ENCODE results near the gene HEXB. TPM values are rescaled to one million over a fixed set of nuclear protein-coding genes. Genes with fewer than 3 reads are reported as not detected.

Gene HEXB
- total and polyA plus RNA-seq, 2 donors: 104 to 111 TPM

DNA sequence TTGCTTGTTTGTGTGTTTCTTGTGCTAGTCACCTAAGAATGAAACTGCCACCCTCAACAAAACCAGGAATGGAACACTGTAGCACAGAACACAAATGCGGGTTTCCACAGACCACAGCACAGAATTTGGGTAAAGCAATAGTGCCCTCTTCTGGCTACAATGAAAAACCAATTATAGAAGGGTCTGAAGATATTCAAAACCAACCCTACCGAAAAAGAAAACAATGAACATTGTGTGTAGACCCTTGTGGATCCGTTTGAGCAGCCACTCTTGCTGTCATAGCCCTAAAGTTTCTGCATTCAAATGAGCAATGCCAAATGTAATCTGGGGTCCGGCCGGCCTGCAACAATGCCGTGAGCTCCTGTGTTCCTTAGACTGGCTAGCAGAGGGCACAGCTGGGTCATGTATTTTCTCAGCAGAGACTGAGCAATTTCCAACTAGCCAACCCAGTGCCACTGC, 36.2 kb upstream of the HEXB start:
- no peak overlapping the region for H3K4me3 ChIP-seq (ENCODE audit: low read depth, low read length)
- H3K27ac ChIP-seq (ENCODE audit: low read depth): no peak overlapping the region
- 13% methylated on average over 6 of the region's 6 CpGs for WGBS
- no peak for DNase-seq (ENCODE audit: extremely low spot score)
- no peaks in the 10 kb centered on the region for H3K36me3 ChIP-seq (ENCODE audit: insufficient read depth)
- H3K4me1 ChIP-seq (ENCODE audit: insufficient read depth): peaks cover 1% of the 10 kb centered on the region

DNA sequence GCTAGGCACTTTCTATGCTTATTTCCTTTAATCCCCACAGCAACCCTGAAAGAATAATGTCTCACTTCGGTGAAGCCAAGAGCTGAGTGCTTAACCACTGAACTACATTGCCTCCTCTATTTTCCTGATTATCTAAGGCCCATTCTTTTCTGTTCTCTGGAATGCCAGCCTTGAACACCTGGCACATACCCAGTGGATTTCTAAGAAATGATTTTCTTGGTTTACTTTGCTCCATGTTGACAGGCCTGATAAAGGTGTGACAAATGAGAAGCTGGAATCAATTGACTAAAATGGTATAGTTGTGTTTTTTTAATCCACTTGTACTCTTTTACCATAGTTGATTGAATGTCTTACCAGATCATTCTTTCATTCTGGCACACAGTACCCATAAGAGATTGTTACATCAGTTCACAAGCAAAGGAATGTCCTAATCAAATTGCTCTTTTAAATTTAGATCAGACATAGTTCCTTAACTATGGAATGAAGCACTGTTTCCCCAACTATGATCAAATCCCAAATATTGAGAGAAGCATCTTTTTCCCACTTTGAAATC, 35.5 kb upstream of the HEXB start:
- 25% methylated on average over 1 of the region's 1 CpG for WGBS
- Histone ChIP-seq H3K36me3 (ENCODE audit: insufficient read depth) (no peaks in the 10 kb centered on the region), H3K4me1 (ENCODE audit: insufficient read depth) (peaks cover 1% of the 10 kb centered on the region), H3K27ac (ENCODE audit: low read depth) (no peak overlapping the region), H3K4me3 (ENCODE audit: low read depth, low read length) (no peak overlapping the region)
- no peak for DNase-seq (ENCODE audit: extremely low spot score)

DNA sequence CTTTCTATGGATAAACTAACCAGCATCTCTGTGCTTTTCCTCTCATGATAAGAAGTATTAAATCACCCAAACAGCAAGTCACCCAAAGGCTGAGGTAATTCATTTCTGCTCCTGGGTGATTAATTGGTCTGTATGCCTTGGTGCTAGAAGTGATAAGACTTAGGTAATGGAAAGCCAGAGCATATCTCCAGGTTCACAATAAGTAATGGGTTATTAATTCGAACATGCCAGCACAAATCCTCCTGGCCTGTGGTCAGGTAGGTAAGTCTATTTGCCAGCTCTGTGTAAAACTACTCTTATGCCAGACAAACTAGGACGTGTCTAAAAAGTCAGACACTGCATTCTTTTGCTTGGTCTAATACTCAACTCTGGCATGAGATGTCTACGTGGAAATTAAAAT, 33.3 kb upstream of the HEXB start:
- 83% methylated on average over 3 of the region's 3 CpGs for WGBS
- no peak overlapping the region for H3K27ac ChIP-seq (ENCODE audit: low read depth)
- H3K4me1 ChIP-seq (ENCODE audit: insufficient read depth): peaks cover 1% of the 10 kb centered on the region
- H3K4me3 ChIP-seq (ENCODE audit: low read depth, low read length): no peak overlapping the region
- no peaks in the 10 kb centered on the region for H3K36me3 ChIP-seq (ENCODE audit: insufficient read depth)
- no peak for DNase-seq (ENCODE audit: extremely low spot score)

DNA sequence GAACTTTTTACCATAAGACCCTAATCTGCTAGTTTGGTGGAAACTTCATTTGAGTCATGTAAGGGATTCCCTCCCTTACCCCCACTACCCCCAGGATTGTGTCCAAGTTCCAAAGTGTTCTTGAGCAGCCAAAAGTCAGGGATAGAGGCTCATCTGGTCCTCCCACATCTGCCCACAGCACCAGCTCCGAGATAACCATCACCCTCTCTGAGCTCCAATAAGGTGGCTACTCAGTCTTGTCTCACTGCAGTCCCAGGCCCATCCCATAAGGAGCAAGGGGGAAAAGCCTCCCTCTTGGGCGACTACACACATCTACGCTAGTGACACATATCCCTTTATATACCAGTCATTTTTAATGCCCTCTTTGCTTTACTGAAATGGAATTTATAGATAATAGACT, 32.5 kb upstream of the HEXB start:
- H3K4me1 ChIP-seq (ENCODE audit: insufficient read depth): peaks cover 1% of the 10 kb centered on the region
- no peak overlapping the region for H3K4me3 ChIP-seq (ENCODE audit: low read depth, low read length)
- no peak for DNase-seq (ENCODE audit: extremely low spot score)
- no peak overlapping the region for H3K27ac ChIP-seq (ENCODE audit: low read depth)
- no peaks in the 10 kb centered on the region for H3K36me3 ChIP-seq (ENCODE audit: insufficient read depth)
- 91% methylated on average over 3 of the region's 3 CpGs for WGBS

DNA sequence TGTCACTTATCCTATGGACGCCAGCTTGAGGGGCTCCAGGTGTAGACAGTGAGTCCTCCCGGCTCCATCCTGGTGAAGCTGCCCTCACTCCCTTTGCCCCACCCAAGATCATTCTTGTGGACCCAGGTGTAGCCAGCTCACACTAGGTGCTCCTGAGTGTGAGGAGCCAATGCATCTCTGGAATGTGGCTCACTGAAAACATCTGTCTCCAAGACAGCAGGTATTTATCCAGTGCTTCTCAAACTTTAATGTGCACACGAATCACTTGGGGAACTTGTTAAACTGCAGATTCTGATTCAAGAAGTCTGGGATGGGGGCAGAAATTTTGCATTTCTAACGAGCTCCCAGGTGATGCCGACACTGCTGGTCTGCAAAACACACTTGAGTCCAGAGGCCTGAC, 31.0 kb upstream of the HEXB start:
- Histone ChIP-seq H3K4me3 (ENCODE audit: low read depth, low read length) (no peak overlapping the region), H3K4me1 (ENCODE audit: insufficient read depth) (peaks cover 1% of the 10 kb centered on the region), H3K27ac (ENCODE audit: low read depth) (no peak overlapping the region), H3K36me3 (ENCODE audit: insufficient read depth) (no peaks in the 10 kb centered on the region)
- DNase-seq (ENCODE audit: extremely low spot score): no peak
- 71% methylated on average over 5 of the region's 5 CpGs for WGBS

DNA sequence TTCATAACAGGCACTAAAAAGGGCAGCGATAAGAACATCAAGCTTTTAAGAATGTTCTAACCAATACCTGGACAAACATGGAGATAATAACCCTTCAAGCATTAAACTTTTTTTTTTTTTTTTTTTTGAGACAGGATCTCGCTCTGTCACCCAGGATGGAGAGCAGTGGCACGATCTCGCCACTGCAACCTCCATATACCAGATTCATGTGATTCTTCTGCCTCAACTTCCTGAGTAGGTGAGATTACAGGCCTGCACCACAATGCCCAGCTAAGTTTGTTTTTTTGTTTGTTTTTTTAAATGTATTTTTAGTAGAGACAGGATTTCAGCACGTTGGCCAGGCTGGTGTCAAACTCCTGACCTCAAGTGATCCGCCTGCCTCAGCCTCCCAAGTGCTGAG, 29.8 kb upstream of the HEXB start:
- WGBS: 79% methylated on average over 6 of the region's 6 CpGs
- H3K36me3 ChIP-seq (ENCODE audit: insufficient read depth): no peaks in the 10 kb centered on the region
- DNase-seq (ENCODE audit: extremely low spot score): no peak
- no peak overlapping the region for H3K27ac ChIP-seq (ENCODE audit: low read depth)
- H3K4me1 ChIP-seq (ENCODE audit: insufficient read depth): peaks cover 1% of the 10 kb centered on the region
- no peak overlapping the region for H3K4me3 ChIP-seq (ENCODE audit: low read depth, low read length)

DNA sequence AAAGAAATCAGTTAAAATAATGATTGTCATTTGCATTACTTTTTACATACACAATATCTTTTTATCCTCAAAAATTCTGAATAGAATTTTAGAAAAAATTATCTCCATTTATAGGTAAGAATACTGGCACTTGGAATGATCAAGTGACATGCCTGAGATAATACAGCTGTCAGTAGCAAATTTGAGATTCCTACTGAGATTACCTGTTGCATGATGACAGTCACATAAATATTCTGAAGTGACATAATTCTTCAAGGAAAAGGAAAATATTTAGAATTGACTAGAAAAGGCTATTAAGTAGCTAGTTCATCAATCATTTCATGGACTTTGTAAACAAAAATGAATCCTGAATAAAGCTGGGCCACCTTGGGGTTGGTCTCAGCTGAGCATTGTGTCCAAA, 29.3 kb upstream of the HEXB start:
- DNase-seq (ENCODE audit: extremely low spot score): no peak
- no peaks in the 10 kb centered on the region for H3K36me3 ChIP-seq (ENCODE audit: insufficient read depth)
- H3K4me3 ChIP-seq (ENCODE audit: low read depth, low read length): no peak overlapping the region
- H3K4me1 ChIP-seq (ENCODE audit: insufficient read depth): peaks cover 1% of the 10 kb centered on the region
- no peak overlapping the region for H3K27ac ChIP-seq (ENCODE audit: low read depth)

DNA sequence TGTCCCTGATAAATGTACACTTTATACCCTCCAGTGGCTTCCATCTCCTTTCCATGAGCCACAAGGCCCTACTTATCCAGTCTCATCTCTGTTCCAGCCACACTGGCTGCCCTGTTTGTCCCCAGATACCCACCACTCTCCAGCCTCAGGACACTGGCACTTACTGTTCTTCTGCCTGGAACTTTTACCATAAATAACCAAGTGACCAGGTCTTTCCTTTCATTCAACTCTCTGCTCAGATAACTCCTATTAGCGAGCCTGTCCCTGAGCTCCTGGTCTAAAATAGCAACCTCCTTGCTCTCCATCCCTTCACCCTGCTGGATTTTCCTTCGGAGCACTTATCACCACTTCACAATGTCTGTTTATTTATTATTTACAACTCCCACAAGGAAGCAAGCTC, 27.9 kb upstream of the HEXB start:
- Histone ChIP-seq H3K27ac (ENCODE audit: low read depth) (no peak overlapping the region), H3K4me1 (ENCODE audit: insufficient read depth) (peaks cover 1% of the 10 kb centered on the region), H3K4me3 (ENCODE audit: low read depth, low read length) (no peak overlapping the region), H3K36me3 (ENCODE audit: insufficient read depth) (no peaks in the 10 kb centered on the region)
- no peak for DNase-seq (ENCODE audit: extremely low spot score)
- WGBS: 58% methylated on average over 2 of the region's 2 CpGs

DNA sequence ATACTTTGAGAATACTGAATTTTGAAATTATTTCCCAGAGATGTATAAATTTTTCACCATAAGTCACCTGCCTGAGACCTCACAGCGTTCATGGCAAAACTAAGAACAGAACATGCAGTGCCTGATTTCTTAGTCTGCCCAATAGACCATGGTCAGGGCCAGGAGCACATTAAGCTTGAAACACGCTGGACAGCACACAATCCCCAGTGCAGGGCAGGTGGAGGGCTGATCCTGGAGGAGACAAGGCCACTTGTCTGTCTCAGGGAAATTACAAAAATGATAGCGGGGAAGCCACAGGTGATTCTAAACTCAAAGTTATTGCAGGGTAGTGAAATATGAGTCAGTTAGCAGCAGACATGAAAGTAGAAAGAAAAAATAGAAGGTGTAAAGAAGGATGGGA, 25.9 kb upstream of the HEXB start:
- no peak for DNase-seq (ENCODE audit: extremely low spot score)
- WGBS: 67% methylated on average over 3 of the region's 3 CpGs
- H3K36me3 ChIP-seq (ENCODE audit: insufficient read depth): no peaks in the 10 kb centered on the region
- no peak overlapping the region for H3K27ac ChIP-seq (ENCODE audit: low read depth)
- H3K4me1 ChIP-seq (ENCODE audit: insufficient read depth): no peaks in the 10 kb centered on the region
- H3K4me3 ChIP-seq (ENCODE audit: low read depth, low read length): no peak overlapping the region

DNA sequence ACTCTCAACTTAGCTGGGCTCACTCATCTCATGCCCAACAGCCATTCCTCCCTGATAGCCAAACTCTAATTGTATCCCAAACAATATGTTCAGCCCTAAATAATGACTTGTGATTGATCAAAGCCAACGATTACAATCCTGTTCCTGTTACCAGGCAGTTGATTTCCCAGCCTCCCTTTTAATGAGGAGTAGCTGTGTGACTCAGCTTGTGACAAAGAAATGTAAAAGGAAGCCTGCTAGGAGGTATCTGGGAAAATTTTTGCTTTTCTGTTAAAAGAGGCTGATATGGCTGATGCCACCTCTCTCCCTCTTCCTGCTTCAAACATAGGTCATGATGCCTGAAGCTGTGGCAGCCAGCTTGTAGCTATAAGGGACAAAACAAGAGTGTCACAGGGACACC, 24.9 kb upstream of the HEXB start:
- no peak overlapping the region for H3K27ac ChIP-seq (ENCODE audit: low read depth)
- H3K4me1 ChIP-seq (ENCODE audit: insufficient read depth): no peaks in the 10 kb centered on the region
- no peak for DNase-seq (ENCODE audit: extremely low spot score)
- H3K4me3 ChIP-seq (ENCODE audit: low read depth, low read length): no peak overlapping the region
- 63% methylated on average over 1 of the region's 1 CpG for WGBS
- H3K36me3 ChIP-seq (ENCODE audit: insufficient read depth): no peaks in the 10 kb centered on the region

DNA sequence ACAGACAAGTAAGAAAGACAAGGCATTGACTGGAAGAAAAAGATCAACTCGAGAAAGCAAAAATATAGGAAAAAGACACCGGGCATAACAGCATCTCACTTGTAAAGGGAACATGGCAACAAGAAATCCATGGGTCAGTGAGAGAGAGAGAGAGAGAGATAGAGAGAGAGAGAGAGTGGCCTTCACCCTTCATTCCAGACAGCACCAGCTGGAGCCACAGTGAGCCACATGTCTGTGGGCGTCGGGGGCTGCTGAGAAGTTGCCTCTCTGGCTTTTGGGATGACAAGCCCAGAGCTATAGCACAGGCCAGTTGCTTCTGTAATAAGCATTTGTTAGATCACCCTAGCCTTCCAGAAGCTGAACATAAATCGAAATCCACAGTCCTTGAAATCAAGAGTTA, 24.2 kb upstream of the HEXB start:
- no peak overlapping the region for H3K4me3 ChIP-seq (ENCODE audit: low read depth, low read length)
- H3K27ac ChIP-seq (ENCODE audit: low read depth): no peak overlapping the region
- no peaks in the 10 kb centered on the region for H3K36me3 ChIP-seq (ENCODE audit: insufficient read depth)
- DNase-seq (ENCODE audit: extremely low spot score): no peak
- WGBS: 79% methylated on average over 5 of the region's 5 CpGs
- H3K4me1 ChIP-seq (ENCODE audit: insufficient read depth): no peaks in the 10 kb centered on the region

DNA sequence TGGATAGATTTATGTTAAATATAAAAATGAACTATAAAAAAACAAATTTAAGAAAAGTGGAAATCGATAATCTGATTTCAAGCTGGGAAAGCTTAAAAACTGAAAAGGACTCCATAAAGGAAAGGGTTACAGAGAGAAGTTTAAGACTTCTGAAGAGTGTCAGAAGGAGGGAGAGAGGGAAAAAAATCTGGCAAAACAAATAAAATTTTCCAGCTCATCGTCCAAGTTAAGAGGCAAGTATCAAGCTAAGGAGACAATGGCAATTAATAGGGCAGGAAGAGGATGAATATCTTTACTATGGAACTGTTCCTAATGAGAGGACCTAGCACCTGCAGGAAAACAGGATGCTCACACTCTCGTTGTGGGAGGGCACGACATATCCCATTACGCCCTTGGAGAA, 20.5 kb upstream of the HEXB start:
- no peak for DNase-seq (ENCODE audit: extremely low spot score)
- Histone ChIP-seq H3K4me3 (ENCODE audit: low read depth, low read length) (no peak overlapping the region), H3K4me1 (ENCODE audit: insufficient read depth) (no peaks in the 10 kb centered on the region), H3K27ac (ENCODE audit: low read depth) (no peak overlapping the region), H3K36me3 (ENCODE audit: insufficient read depth) (no peaks in the 10 kb centered on the region)
- 44% methylated on average over 5 of the region's 5 CpGs for WGBS

DNA sequence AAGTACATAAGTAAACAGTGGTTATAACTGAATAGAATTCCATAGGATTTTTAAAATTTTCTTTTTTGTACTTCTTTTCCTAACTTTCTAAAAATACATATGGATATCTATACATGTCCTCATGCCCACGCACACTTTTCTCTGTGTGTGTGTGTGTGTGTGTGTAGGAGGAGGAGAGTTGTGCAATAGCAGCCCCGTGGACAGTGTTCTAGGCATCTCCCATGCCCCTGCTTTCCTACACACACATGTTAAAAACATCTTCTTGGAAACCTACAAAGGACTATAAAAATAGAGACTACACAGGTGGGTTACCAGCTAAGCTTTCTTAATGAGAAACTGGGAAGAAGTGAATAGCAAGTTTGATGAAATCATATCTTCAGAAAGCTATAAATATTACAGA, 19.8 kb upstream of the HEXB start:
- Histone ChIP-seq H3K36me3 (ENCODE audit: insufficient read depth) (no peaks in the 10 kb centered on the region), H3K4me3 (ENCODE audit: low read depth, low read length) (no peak overlapping the region), H3K4me1 (ENCODE audit: insufficient read depth) (no peaks in the 10 kb centered on the region), H3K27ac (ENCODE audit: low read depth) (no peak overlapping the region)
- DNase-seq (ENCODE audit: extremely low spot score): no peak
- WGBS: 20% methylated on average over 2 of the region's 2 CpGs

DNA sequence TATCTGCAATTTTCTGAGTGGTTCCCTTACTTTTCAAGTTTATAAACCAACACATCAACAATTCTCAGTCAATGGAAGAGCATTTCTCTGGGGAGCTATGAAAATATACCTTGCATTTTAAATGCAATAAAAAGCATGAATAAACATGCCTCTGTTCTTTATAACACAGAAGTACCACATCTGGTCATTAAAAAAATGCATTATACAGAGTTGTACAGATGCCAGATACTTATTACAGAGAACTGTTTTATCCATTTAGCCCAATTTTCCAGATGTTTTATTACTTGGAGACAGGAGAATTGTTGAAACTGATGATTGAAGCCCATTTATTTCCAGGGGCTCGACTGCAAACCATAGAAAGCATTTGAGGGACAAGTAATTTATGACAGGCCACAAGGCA, 19.2 kb upstream of the HEXB start:
- no peak for DNase-seq (ENCODE audit: extremely low spot score)
- WGBS: 41% methylated on average over 1 of the region's 1 CpG
- Histone ChIP-seq H3K27ac (ENCODE audit: low read depth) (no peak overlapping the region), H3K4me1 (ENCODE audit: insufficient read depth) (no peaks in the 10 kb centered on the region), H3K4me3 (ENCODE audit: low read depth, low read length) (no peak overlapping the region), H3K36me3 (ENCODE audit: insufficient read depth) (no peaks in the 10 kb centered on the region)

DNA sequence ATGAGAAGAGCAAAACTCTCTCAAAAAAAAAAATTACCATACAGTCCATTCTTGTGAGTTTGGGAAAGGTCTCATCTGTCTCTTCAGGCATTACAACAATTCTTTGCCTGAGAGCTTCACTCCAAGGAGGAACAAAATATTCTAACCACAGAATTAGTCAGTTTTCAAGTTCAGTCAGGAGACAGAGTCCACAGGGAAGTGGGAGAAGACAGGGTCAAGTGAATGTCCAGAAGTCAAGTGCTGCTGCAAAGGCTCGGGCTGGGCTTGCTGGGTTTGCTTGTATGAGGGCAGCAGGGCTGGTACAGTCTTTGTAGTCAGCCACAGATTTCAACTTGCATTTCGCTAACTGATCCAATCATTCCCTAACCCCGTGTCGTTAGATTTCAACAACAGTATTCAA, 17.6 kb upstream of the HEXB start:
- Histone ChIP-seq H3K36me3 (ENCODE audit: insufficient read depth) (no peaks in the 10 kb centered on the region), H3K4me3 (ENCODE audit: low read depth, low read length) (no peak overlapping the region), H3K27ac (ENCODE audit: low read depth) (no peak overlapping the region), H3K4me1 (ENCODE audit: insufficient read depth) (no peaks in the 10 kb centered on the region)
- no peak for DNase-seq (ENCODE audit: extremely low spot score)
- 84% methylated on average over 4 of the region's 4 CpGs for WGBS
